Smooth muscle cell of the coronary artery (primary cell): ENCODE results near the gene ZNF579. TPM values are rescaled to one million over a fixed set of nuclear protein-coding genes. Genes with fewer than 3 reads are reported as not detected.

ENCODE experiments used
- total RNA-seq: library from RNA; depleted of rRNA; stranded (reverse); fragments of >200 nt; gene quantifications from 2 replicates; pipeline ENCODE4 v1.2.3, GENCODE V29; 2014; ENCODE audit warnings: low replicate concordance

ZNF579 gene
- total RNA-seq, result 0.94 and 3.3 TPM in 2 replicates

GRCh38 chr19:55580628-55581144, at the start of gene ZNF579:
ZNF579 (minus strand) TSS chr19:55580848; CDS start chr19:55579639, 1,209 bp downstream.

GRCh38 chr19:55624109-55625003, 43.7 kb upstream of the ZNF579 start, which contains the start of gene ZNF784:
ZNF784 (minus strand) TSS chr19:55624566; CDS start chr19:55624561, 5 bp downstream.

GRCh38 chr19:55605637-55606470, 25.2 kb upstream of the ZNF579 start, which contains the start of gene ZNF865:
ZNF865 (plus strand) TSS chr19:55605647; CDS start chr19:55613619, 7,972 bp downstream.

GRCh38 chr19:55599842-55600661, 19.4 kb upstream of the ZNF579 start, which contains the start of gene ZNF524:
ZNF524 (plus strand) TSS chr19:55600288; CDS start chr19:55602113, 1,825 bp downstream.

GRCh38 chr19:55599468-55599841, 18.8 kb upstream of the ZNF579 start, which contains the start of gene FIZ1:
FIZ1 (minus strand) TSS chr19:55599517; CDS start chr19:55597865, 1,652 bp downstream.

GRCh38 chr19:55545443-55545842, 35.2 kb downstream of the ZNF579 start, which contains the start of gene SBK3:
SBK3 (minus strand) TSS chr19:55545543; CDS start chr19:55545543, 0 bp downstream.

GRCh38 chr19:55536951-55537740, 43.5 kb downstream of the ZNF579 start, which contains the start of gene SBK2:
SBK2 (minus strand) TSS chr19:55537133; CDS start chr19:55536294, 839 bp downstream.

Other genes with a start within 250 kb of the ZNF579 start
- 5.8 and 10.8 TPM in 2 replicates for gene KMT5C, start 241.0 kb downstream of the ZNF579 start, total RNA-seq
- not detected in 2 replicates for gene COX6B2, start 226.1 kb downstream of the ZNF579 start, total RNA-seq
- gene GARIN5B, start 217.6 kb downstream of the ZNF579 start, total RNA-seq, result not detected in 2 replicates
- 0.23 and 4.7 TPM in 2 replicates for gene IL11, start 210.4 kb downstream of the ZNF579 start, total RNA-seq
- not detected in 2 replicates for gene TMEM190, start 204.0 kb downstream of the ZNF579 start, total RNA-seq
- gene TMEM238, start 196.6 kb downstream of the ZNF579 start, total RNA-seq, result 0.30 TPM in 1 of 2 replicates, not detected in the other
- gene RPL28, start 194.9 kb downstream of the ZNF579 start, total RNA-seq, result 245 and 291 TPM in 2 replicates
- gene UBE2S, start 173.1 kb downstream of the ZNF579 start, total RNA-seq, result 7.3 and 94.4 TPM in 2 replicates
- not detected in 2 replicates for gene SHISA7, start 137.5 kb downstream of the ZNF579 start, total RNA-seq
- 23.4 and 87.9 TPM in 2 replicates for gene ISOC2, start 119.2 kb downstream of the ZNF579 start, total RNA-seq
- not detected in 2 replicates for gene C19orf85, start 116.1 kb downstream of the ZNF579 start, total RNA-seq
- gene ZNF628, start 104.2 kb downstream of the ZNF579 start, total RNA-seq, result 0.35 and 0.60 TPM in 2 replicates
- 6.7 and 15.1 TPM in 2 replicates for gene NAT14, start 95.7 kb downstream of the ZNF579 start, total RNA-seq
- 0.68 and 5.7 TPM in 2 replicates for gene SSC5D, start 92.4 kb downstream of the ZNF579 start, total RNA-seq
- gene SBK2, start 43.7 kb downstream of the ZNF579 start, total RNA-seq, result not detected in 2 replicates
- not detected in 2 replicates for gene SBK3, start 35.3 kb downstream of the ZNF579 start, total RNA-seq
- 1.3 and 1.6 TPM in 2 replicates for gene FIZ1, start 18.7 kb upstream of the ZNF579 start, total RNA-seq
- 7.3 and 7.5 TPM in 2 replicates for gene ZNF524, start 19.4 kb upstream of the ZNF579 start, total RNA-seq
- gene ZNF865, start 24.8 kb upstream of the ZNF579 start, total RNA-seq, result under 0.01 and 0.53 TPM in 2 replicates
- 2.0 and 3.5 TPM in 2 replicates for gene ZNF784, start 43.7 kb upstream of the ZNF579 start, total RNA-seq
- 3.6 and 6.4 TPM in 2 replicates for gene ZNF580, start 60.2 kb upstream of the ZNF579 start, total RNA-seq
- 18.8 and 20.7 TPM in 2 replicates for gene ZNF581, start 62.8 kb upstream of the ZNF579 start, total RNA-seq
- gene CCDC106, start 67.4 kb upstream of the ZNF579 start, total RNA-seq, result 2.7 and 6.4 TPM in 2 replicates
- 82.3 and 109 TPM in 2 replicates for gene U2AF2, start 74.2 kb upstream of the ZNF579 start, total RNA-seq
- 54.2 and 64.5 TPM in 2 replicates for gene EPN1, start 94.4 kb upstream of the ZNF579 start, total RNA-seq
- not detected in 2 replicates for gene NLRP9, start 157.6 kb upstream of the ZNF579 start, total RNA-seq
- gene RFPL4A, start 178.2 kb upstream of the ZNF579 start, total RNA-seq, result 0.08 TPM in 1 of 2 replicates, not detected in the other
- not detected in 2 replicates for gene RFPL4AL1, start 188.3 kb upstream of the ZNF579 start, total RNA-seq